Mesothelial cell of epicardium (in vitro differentiated cells): Measurements from ENCODE around the gene SIDT1. TPM values are rescaled to one million over a fixed set of nuclear protein-coding genes. Genes with fewer than 3 reads are reported as not detected.

Source experiments
- DNase-seq, 2 experiments: peaks; one replicate each; pipeline ENCODE4 v3.0.0; 2021; ENCODE audit warnings: low spot score in 2 of 2; ENCODE audit not compliant: unreplicated experiment in 2 of 2
- H3K27ac Mint-ChIP-seq: 2 replicates; pipeline ENCODE4 v1.8.0; 2021; ENCODE audit warnings: mixed read lengths
- H3K27me3 Mint-ChIP-seq: 2 replicates; pipeline ENCODE4 v1.8.0; 2021; ENCODE audit warnings: low read depth, mixed read lengths
- H3K36me3 Mint-ChIP-seq: 2 replicates; pipeline ENCODE4 v1.8.0; 2021; ENCODE audit warnings: mixed read lengths
- H3K4me1 Mint-ChIP-seq: 2 replicates; pipeline ENCODE4 v1.8.0; 2021; ENCODE audit warnings: mixed read lengths
- H3K4me3 Mint-ChIP-seq: 2 replicates; pipeline ENCODE4 v1.8.0; 2021; ENCODE audit warnings: mild to moderate bottlenecking, moderate library complexity, mixed read lengths
- H3K9me3 Mint-ChIP-seq: 2 replicates; pipeline ENCODE4 v1.8.0; 2021; ENCODE audit warnings: mixed read lengths
- total RNA-seq: library from RNA; stranded (reverse); gene quantifications from 3 replicates; pipeline ENCODE4 v1.2.1, GENCODE V29; 2021
- TF ChIP-seq, protein P1 (sequence below): fragments of 200-600 bp; sonication (generic); IDR thresholded peaks from one replicate; pipeline ENCODE4 v1.5.0; 2021; ENCODE audit warnings: antibody characterized with exemption; ENCODE audit not compliant: unreplicated experiment

The SIDT1 gene
- total RNA-seq, 1 donor from 2014 or later: not detected

- TF ChIP-seq, protein P1, sequence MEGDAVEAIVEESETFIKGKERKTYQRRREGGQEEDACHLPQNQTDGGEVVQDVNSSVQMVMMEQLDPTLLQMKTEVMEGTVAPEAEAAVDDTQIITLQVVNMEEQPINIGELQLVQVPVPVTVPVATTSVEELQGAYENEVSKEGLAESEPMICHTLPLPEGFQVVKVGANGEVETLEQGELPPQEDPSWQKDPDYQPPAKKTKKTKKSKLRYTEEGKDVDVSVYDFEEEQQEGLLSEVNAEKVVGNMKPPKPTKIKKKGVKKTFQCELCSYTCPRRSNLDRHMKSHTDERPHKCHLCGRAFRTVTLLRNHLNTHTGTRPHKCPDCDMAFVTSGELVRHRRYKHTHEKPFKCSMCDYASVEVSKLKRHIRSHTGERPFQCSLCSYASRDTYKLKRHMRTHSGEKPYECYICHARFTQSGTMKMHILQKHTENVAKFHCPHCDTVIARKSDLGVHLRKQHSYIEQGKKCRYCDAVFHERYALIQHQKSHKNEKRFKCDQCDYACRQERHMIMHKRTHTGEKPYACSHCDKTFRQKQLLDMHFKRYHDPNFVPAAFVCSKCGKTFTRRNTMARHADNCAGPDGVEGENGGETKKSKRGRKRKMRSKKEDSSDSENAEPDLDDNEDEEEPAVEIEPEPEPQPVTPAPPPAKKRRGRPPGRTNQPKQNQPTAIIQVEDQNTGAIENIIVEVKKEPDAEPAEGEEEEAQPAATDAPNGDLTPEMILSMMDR: no peak
- peaks cover 62% of the 10 kb centered on the region for H3K36me3 Mint-ChIP-seq
- H3K27ac Mint-ChIP-seq: no peak overlapping the region
- H3K9me3 Mint-ChIP-seq: peaks cover 8% of the 10 kb centered on the region
- DNase-seq: no peak
- H3K27me3 Mint-ChIP-seq: no peaks in the 10 kb centered on the region
- H3K4me1 Mint-ChIP-seq: no peaks in the 10 kb centered on the region
- H3K4me3 Mint-ChIP-seq: no peak overlapping the region
These were observed 127.6 kb downstream of the SIDT1 start for GRCh38 chr3:113659996-113660395.

- H3K36me3 Mint-ChIP-seq: peaks cover 61% of the 10 kb centered on the region
- no peak overlapping the region for H3K27ac Mint-ChIP-seq
- H3K4me1 Mint-ChIP-seq: no peaks in the 10 kb centered on the region
- H3K9me3 Mint-ChIP-seq: peaks cover 8% of the 10 kb centered on the region
- H3K4me3 Mint-ChIP-seq: no peak overlapping the region
- no peaks in the 10 kb centered on the region for H3K27me3 Mint-ChIP-seq
- TF ChIP-seq, protein P1: no peak
- no peak for DNase-seq
These were observed 128.1 kb downstream of the SIDT1 start for GRCh38 chr3:113660458-113660857.

GRCh38 chr3:113660896-113661295, 128.5 kb downstream of the SIDT1 start:
- Mint-ChIP-seq H3K9me3 (peaks cover 8% of the 10 kb centered on the region), H3K36me3 (peaks cover 57% of the 10 kb centered on the region), H3K27me3 (no peaks in the 10 kb centered on the region), H3K4me1 (no peaks in the 10 kb centered on the region), H3K4me3 (no peak overlapping the region), H3K27ac (no peak overlapping the region)
- no peak for DNase-seq
- TF ChIP-seq, protein P1: no peak

DNA sequence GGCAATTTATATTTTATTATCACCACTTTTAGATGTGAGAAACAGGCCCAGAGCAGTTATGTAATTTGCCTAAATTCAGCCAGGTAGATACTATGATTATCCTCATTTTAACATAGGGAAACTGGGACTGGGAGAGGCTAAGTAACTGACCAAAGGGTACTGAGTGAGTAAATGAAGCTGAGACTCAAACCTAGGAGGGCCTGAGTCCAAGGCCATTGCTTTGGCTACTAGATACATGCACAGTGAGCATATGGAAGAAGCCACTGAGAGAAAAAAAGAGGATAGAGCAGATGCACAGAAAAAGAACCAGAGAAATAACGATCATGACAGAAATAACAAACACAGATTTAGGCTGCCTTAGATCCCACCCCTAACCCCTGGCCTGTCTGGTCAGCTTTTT, 130.5 kb downstream of the SIDT1 start:
- H3K27ac Mint-ChIP-seq: no peak overlapping the region
- no peaks in the 10 kb centered on the region for H3K27me3 Mint-ChIP-seq
- H3K4me1 Mint-ChIP-seq: no peaks in the 10 kb centered on the region
- H3K36me3 Mint-ChIP-seq: peaks cover 39% of the 10 kb centered on the region
- H3K9me3 Mint-ChIP-seq: no peaks in the 10 kb centered on the region
- no peak for DNase-seq
- TF ChIP-seq, protein P1: no peak
- no peak overlapping the region for H3K4me3 Mint-ChIP-seq

DNA sequence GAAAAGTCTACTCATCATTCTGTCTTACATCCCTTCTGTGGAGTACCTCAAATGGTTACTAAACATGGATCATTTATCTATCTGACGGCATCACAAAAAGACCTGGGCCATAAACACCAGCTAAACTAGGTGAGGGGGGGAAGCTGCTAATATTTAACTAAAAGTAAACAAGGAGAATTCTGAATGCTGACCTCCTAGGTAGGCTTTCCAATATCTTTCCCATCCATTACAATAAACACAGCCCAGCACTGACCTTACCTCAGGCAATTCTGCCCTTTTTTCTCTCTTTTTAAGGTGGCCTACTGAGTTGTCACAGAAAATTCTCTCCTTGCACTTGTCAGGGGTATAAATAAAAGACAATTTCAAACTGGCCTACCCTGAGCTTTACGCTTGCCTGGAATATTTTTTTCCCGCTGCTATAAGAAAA, 131.0 kb downstream of the SIDT1 start:
- DNase-seq: no peak
- Mint-ChIP-seq H3K4me3 (no peak overlapping the region), H3K27me3 (no peaks in the 10 kb centered on the region), H3K9me3 (no peaks in the 10 kb centered on the region), H3K27ac (no peak overlapping the region), H3K4me1 (no peaks in the 10 kb centered on the region), H3K36me3 (peaks cover 34% of the 10 kb centered on the region)
- TF ChIP-seq, protein P1: no peak

DNA sequence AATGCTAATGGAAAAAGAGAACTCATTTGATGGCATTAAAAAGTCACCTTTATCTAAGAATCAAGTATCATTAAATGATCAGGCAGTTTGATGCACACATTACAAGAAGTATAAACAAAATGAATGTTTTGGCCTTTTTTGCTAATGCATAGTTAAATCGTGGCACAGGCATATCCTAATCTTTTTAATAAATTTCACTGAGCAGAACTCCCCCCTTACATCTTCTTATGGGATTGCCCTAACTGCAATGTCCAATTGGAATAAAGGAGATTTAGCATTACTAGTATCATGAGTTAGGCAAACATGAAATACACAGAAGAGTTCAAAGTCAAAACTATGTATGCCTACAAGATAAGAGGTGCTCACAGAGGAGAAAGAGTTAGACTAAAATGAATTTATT, 131.4 kb downstream of the SIDT1 start:
- Mint-ChIP-seq H3K4me1 (no peaks in the 10 kb centered on the region), H3K4me3 (no peak overlapping the region), H3K27ac (no peak overlapping the region), H3K36me3 (peaks cover 30% of the 10 kb centered on the region), H3K27me3 (no peaks in the 10 kb centered on the region), H3K9me3 (no peaks in the 10 kb centered on the region)
- TF ChIP-seq, protein P1: no peak
- no peak for DNase-seq
